HCT116 (cell line): ENCODE results near the gene BLACAT1. TPM values are rescaled to one million over a fixed set of nuclear protein-coding genes. Genes with fewer than 3 reads are reported as not detected.

Source experiments
- ATAC-seq: fragments of 200-7000 bp; cut with Tn5 transposase; 2 replicates; pipeline ENCODE4 v1.9.1; 2020; ENCODE audit warnings: mild to moderate bottlenecking, moderate library complexity
- BruUV-seq: library from RNA; stranded (reverse); fragments of 400-500 nt; replicated peaks from 2 replicates; lab custom pipeline; 2021; lab: Mats Ljungman, UMichigan
- CTCF ChIA-PET: fragments of 300-600 bp; sonication (Branson Sonifier 250); formaldehyde crosslinking; loops from one replicate; lab custom pipeline; 2021; ENCODE audit warnings: antibody characterized with exemption; lab: Charles Lee
- POLR2A ChIA-PET: fragments of 300-600, 350-600 bp; sonication (Branson Sonifier 250); formaldehyde crosslinking; loops from one replicate; lab custom pipeline; 2021; ENCODE audit warnings: antibody characterized with exemption; lab: Charles Lee
- RAD21 ChIA-PET, 2 experiments: fragments of 300-600 bp; sonication (Branson Sonifier 250); formaldehyde crosslinking; loops; one replicate each; lab custom pipeline; 2023; ENCODE audit warnings: low total read pairs in 2 of 2; ENCODE audit not compliant: uncharacterized antibody in 2 of 2, unreplicated experiment in 2 of 2, low non-redundant PET in 1 of 2; lab: Charles Lee
- DNase-seq: peaks from one replicate; pipeline ENCODE4 v3.0.0-alpha.2; 2010; ENCODE audit warnings: low read depth, low spot score
- H2AFZ ChIP-seq: fragments of 200-600 bp; shearing (Covaris generic), sonication (generic); 2 replicates; pipeline ENCODE4 v1.6.1; 2017; ENCODE audit warnings: low read depth, mixed run types, mixed read lengths, antibody characterized with exemption, low read length; ENCODE audit not compliant: poor library complexity, severe bottlenecking
- H3K27ac ChIP-seq: 2 replicates; pipeline ENCODE4 v1.5.1; 2012; ENCODE audit warnings: low read depth, low read length
- H3K27me3 ChIP-seq: fragments of 200-600 bp; sonication (generic); 2 replicates; pipeline ENCODE4 v1.6.1; 2016; ENCODE audit warnings: mixed run types, low read length, mixed read lengths; ENCODE audit not compliant: insufficient read depth
- H3K36me3 ChIP-seq, 2 experiments: fragments of 200-500 bp in 1 of 2; fragments of 200-600 bp in 1 of 2; sonication (Bioruptor generic) in 1 of 2; sonication (generic) in 1 of 2; 2 replicates each; pipeline versions ENCODE4 v1.5.1 to v1.6.1; 2014 to 2016; ENCODE audit warnings: low read length in 2 of 2, inconsistent platforms in 1 of 2, mixed read lengths in 1 of 2, mixed run types in 1 of 2; ENCODE audit not compliant: insufficient read depth in 2 of 2, control insufficient read depth in 1 of 2
- H3K4me1 ChIP-seq, 2 experiments: fragments of 200-600 bp in 1 of 2; sonication (generic) in 1 of 2; 2 replicates each; pipeline versions ENCODE4 v1.5.1 to v1.6.1; 2012 to 2017; ENCODE audit warnings: low read length in 2 of 2, inconsistent platforms in 1 of 2, mild to moderate bottlenecking in 1 of 2, mixed read lengths in 1 of 2, mixed run types in 1 of 2, moderate library complexity in 1 of 2; ENCODE audit not compliant: insufficient read depth in 2 of 2, control insufficient read depth in 1 of 2
- H3K4me2 ChIP-seq: fragments of 200-600 bp; sonication (generic); 2 replicates; pipeline ENCODE4 v1.6.1; 2017; ENCODE audit warnings: mixed run types, low read length, mixed read lengths
- H3K4me3 ChIP-seq, 2 experiments: fragments of 200-600 bp in 1 of 2; sonication (generic) in 1 of 2; replicated peaks in 1 of 2; 2 replicates each; pipeline ENCODE4 v1.5.1; 2011 to 2016; ENCODE audit warnings: low read length in 2 of 2, control low read depth in 1 of 2, low read depth in 1 of 2, mild to moderate bottlenecking in 1 of 2, mixed read lengths in 1 of 2, mixed run types in 1 of 2
- H3K79me2 ChIP-seq: fragments of 200-600 bp; sonication (generic); 2 replicates; pipeline ENCODE4 v1.6.1; 2017; ENCODE audit warnings: mild to moderate bottlenecking, mixed run types, low read length, moderate library complexity, mixed read lengths; ENCODE audit not compliant: insufficient read depth
- H3K9ac ChIP-seq: fragments of 200-600 bp; sonication (generic); 2 replicates; pipeline ENCODE4 v1.6.1; 2016; ENCODE audit warnings: low read length, mixed read lengths
- H3K9me2 ChIP-seq: fragments of 200-600 bp; sonication (generic), shearing (Covaris generic); 2 replicates; pipeline ENCODE4 v1.6.1; 2017; ENCODE audit warnings: mixed run types, mild to moderate bottlenecking, moderate library complexity; ENCODE audit not compliant: insufficient read depth
- H3K9me3 ChIP-seq, 2 experiments: fragments of 200-500 bp in 1 of 2; fragments of 200-600 bp in 1 of 2; sonication (Bioruptor generic) in 1 of 2; sonication (generic) in 1 of 2; 2 replicates each; pipeline ENCODE4 v1.6.1; 2014 to 2017; ENCODE audit warnings: low read length in 2 of 2, mixed read lengths in 2 of 2, inconsistent platforms in 1 of 2, low read depth in 1 of 2, mild to moderate bottlenecking in 1 of 2, mixed run types in 1 of 2, moderate library complexity in 1 of 2; ENCODE audit not compliant: control insufficient read depth in 1 of 2, insufficient read depth in 1 of 2
- H4K20me1 ChIP-seq: fragments of 200-600 bp; sonication (generic), shearing (Covaris generic); 2 replicates; pipeline ENCODE4 v1.6.1; 2017; ENCODE audit warnings: mixed run types, mild to moderate bottlenecking, moderate library complexity; ENCODE audit not compliant: insufficient read depth
- CBX3 ChIP-seq: IDR thresholded peaks from 2 replicates; pipeline ENCODE4 v1.6.1; 2012; ENCODE audit warnings: low read depth
- CEBPB ChIP-seq: IDR thresholded peaks from 2 replicates; pipeline ENCODE4 v1.6.1; 2012; ENCODE audit warnings: low read depth
- EGR1 ChIP-seq: IDR thresholded peaks from 2 replicates; pipeline ENCODE4 v1.6.1; 2012; ENCODE audit warnings: low read depth
- FOSL1 ChIP-seq: IDR thresholded peaks from 2 replicates; pipeline ENCODE4 v1.6.1; 2012; ENCODE audit warnings: low read depth
- POLR2AphosphoS5 ChIP-seq: IDR thresholded peaks from 2 replicates; pipeline ENCODE4 v1.6.1; 2011; ENCODE audit warnings: mild to moderate bottlenecking, low read depth, low read length, moderate library complexity
- SIN3A ChIP-seq: IDR thresholded peaks from 2 replicates; pipeline ENCODE4 v1.6.1; 2012; ENCODE audit warnings: low read depth
- ZFX ChIP-seq: fragments of 450-650 bp; IDR thresholded peaks from 2 replicates; pipeline ENCODE4 v1.6.1; 2017
- ZNF274 ChIP-seq: fragments of 200-500 bp; sonication (Bioruptor generic); IDR thresholded peaks from 2 replicates; pipeline ENCODE4 v1.6.1; 2014; ENCODE audit warnings: mild to moderate bottlenecking, low read depth, low read length, inconsistent platforms
- intact Hi-C: fragments of 100-400 bp; cut with micrococcal nuclease; formaldehyde crosslinking; loops from 2 replicates; pipeline ENCODE4 v1.10.0; 2022
- total RNA-seq: library from RNA; stranded (reverse); gene quantifications from one replicate; pipeline ENCODE4 v1.2.1, GENCODE V29; 2021; ENCODE audit not compliant: unreplicated experiment
- TF ChIP-seq, protein P1 (sequence below): IDR thresholded peaks from 2 replicates; pipeline ENCODE4 v1.6.1; 2012; ENCODE audit warnings: low read depth
- TF ChIP-seq, protein P2 (sequence below): IDR thresholded peaks from 2 replicates; pipeline ENCODE4 v1.6.1; 2012

BLACAT1 gene
- total RNA-seq, 1 experiment from 2014 or later: 3.9 TPM

DNA sequence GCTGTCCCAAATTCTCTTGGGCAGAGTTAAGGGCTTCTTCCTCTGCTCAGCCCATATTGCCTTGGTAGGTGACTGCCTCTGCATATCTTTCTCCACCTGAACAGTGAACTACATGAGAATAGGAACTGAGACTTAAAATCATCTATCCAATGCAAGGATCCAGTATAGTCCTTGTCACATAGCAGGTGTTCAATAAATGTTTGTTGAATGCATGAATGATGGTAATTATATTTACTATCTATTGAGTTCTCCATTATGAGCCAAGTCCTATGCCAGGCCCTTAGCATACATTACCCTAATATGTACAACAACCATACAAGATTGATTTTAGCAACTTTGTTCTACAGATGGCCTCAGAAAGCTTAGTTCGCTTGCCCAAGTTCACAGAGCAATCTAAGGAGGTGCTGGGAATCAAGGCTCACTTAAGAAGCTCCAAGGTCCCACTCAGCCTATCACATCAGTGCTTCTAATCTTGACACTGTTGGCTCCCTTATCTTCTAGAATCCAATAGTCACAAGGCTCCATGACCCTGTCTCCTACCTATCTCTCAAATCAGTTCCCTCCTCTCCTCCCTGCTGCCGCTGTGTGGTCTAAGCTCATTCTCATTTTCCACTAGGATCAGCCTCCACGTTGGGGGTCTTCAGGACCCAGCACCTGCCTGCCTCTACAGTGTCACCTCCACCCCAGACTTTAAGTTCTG, 46.4 kb upstream of the BLACAT1 start:
- H4K20me1 ChIP-seq: no peaks in the 10 kb centered on the region
- TF ChIP-seq FOSL1 (no peak), CEBPB (no peak), POLR2AphosphoS5 (no peak), SIN3A (no peak), EGR1 (no peak), ZNF274 (no peak), CBX3 (no peak), ZFX (no peak)
- TF ChIP-seq, protein P1, sequence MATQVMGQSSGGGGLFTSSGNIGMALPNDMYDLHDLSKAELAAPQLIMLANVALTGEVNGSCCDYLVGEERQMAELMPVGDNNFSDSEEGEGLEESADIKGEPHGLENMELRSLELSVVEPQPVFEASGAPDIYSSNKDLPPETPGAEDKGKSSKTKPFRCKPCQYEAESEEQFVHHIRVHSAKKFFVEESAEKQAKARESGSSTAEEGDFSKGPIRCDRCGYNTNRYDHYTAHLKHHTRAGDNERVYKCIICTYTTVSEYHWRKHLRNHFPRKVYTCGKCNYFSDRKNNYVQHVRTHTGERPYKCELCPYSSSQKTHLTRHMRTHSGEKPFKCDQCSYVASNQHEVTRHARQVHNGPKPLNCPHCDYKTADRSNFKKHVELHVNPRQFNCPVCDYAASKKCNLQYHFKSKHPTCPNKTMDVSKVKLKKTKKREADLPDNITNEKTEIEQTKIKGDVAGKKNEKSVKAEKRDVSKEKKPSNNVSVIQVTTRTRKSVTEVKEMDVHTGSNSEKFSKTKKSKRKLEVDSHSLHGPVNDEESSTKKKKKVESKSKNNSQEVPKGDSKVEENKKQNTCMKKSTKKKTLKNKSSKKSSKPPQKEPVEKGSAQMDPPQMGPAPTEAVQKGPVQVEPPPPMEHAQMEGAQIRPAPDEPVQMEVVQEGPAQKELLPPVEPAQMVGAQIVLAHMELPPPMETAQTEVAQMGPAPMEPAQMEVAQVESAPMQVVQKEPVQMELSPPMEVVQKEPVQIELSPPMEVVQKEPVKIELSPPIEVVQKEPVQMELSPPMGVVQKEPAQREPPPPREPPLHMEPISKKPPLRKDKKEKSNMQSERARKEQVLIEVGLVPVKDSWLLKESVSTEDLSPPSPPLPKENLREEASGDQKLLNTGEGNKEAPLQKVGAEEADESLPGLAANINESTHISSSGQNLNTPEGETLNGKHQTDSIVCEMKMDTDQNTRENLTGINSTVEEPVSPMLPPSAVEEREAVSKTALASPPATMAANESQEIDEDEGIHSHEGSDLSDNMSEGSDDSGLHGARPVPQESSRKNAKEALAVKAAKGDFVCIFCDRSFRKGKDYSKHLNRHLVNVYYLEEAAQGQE: no peak
- TF ChIP-seq, protein P2, sequence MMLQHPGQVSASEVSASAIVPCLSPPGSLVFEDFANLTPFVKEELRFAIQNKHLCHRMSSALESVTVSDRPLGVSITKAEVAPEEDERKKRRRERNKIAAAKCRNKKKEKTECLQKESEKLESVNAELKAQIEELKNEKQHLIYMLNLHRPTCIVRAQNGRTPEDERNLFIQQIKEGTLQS: no peak
- intact Hi-C loops: no loop called here
- no peaks in the 10 kb centered on the region for H3K36me3 ChIP-seq
- BruUV-seq: no TSS peak
- ChIA-PET POLR2A (interaction anchor here (0.8 kb wide), 1 partner anchor 16 kb away, joined by 3 read pairs; no protein-coding TSS in a partner anchor), CTCF (interaction anchor here (0.9 to 1.6 kb wide), 2 partner anchors 8 to 14 kb away, joined by 3 to 4 read pairs; no protein-coding TSS in a partner anchor), RAD21 (no interaction called here)
- ATAC-seq (no peak), DNase-seq (no peak)
- no peaks in the 10 kb centered on the region for H3K27me3 ChIP-seq
- H3K4me1 ChIP-seq: peaks cover 12 to 27% of the 10 kb centered on the region in 2 experiments
- no peaks in the 10 kb centered on the region for H3K9me2 ChIP-seq
- no peak overlapping the region for H3K9ac ChIP-seq
- H3K4me3 ChIP-seq: no peak overlapping the region
- no peak overlapping the region for H3K27ac ChIP-seq
- no peaks in the 10 kb centered on the region for H3K9me3 ChIP-seq
- peaks cover 23% of the 10 kb centered on the region; the same call in 1 of the 2 replicates for H3K79me2 ChIP-seq
- no peak overlapping the region for H3K4me2 ChIP-seq
- H2AFZ ChIP-seq: no peak overlapping the region
